ENCODE data around the gene ZNF214. TPM values are rescaled to one million over a fixed set of nuclear protein-coding genes. Genes with fewer than 3 reads are reported as not detected.
A peak's percentile ranks its signal among the peaks of the same experiment; 100 is the strongest.

Gene ZNF214
- total RNA-seq, 1 donor from 2014 or later, result 1.4 TPM

DNA sequence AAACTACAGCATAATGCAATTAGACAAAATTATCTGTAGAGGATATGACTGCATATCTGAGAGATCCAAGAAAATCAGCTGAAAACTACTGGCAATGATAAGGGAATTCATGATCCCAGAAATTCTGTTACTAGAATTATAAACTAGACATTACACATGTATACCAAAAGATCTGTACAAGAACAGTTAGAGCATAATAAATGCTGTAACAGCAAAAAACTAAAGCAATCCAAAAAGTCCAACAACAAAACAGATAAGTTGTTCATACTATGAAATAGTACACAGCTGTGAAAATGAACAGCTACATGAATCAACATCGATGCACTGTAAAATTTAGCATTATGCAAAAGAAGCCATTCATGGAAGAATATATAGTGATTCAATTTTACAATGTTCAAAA, 6.0 kb downstream of the ZNF214 start:
- TF ChIP-seq, protein P1, sequence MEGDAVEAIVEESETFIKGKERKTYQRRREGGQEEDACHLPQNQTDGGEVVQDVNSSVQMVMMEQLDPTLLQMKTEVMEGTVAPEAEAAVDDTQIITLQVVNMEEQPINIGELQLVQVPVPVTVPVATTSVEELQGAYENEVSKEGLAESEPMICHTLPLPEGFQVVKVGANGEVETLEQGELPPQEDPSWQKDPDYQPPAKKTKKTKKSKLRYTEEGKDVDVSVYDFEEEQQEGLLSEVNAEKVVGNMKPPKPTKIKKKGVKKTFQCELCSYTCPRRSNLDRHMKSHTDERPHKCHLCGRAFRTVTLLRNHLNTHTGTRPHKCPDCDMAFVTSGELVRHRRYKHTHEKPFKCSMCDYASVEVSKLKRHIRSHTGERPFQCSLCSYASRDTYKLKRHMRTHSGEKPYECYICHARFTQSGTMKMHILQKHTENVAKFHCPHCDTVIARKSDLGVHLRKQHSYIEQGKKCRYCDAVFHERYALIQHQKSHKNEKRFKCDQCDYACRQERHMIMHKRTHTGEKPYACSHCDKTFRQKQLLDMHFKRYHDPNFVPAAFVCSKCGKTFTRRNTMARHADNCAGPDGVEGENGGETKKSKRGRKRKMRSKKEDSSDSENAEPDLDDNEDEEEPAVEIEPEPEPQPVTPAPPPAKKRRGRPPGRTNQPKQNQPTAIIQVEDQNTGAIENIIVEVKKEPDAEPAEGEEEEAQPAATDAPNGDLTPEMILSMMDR (IDR thresholded peaks at IDR 0.05), result no peak
- no peak overlapping the region for H3K4me3 Mint-ChIP-seq (ENCODE audit: unreplicated experiment)
- DNase-seq (ENCODE audit: low spot score), result no peak
- H3K27ac Mint-ChIP-seq (ENCODE audit: unreplicated experiment), result no peak overlapping the region
- H3K36me3 Mint-ChIP-seq (ENCODE audit: low read depth), result no peaks in the 10 kb centered on the region
- no peaks in the 10 kb centered on the region for H3K27me3 Mint-ChIP-seq (ENCODE audit: low read depth)
- H3K9me3 Mint-ChIP-seq (ENCODE audit: low read depth), result no peaks in the 10 kb centered on the region
- H3K4me1 Mint-ChIP-seq (ENCODE audit: low read depth), result no peaks in the 10 kb centered on the region

DNA sequence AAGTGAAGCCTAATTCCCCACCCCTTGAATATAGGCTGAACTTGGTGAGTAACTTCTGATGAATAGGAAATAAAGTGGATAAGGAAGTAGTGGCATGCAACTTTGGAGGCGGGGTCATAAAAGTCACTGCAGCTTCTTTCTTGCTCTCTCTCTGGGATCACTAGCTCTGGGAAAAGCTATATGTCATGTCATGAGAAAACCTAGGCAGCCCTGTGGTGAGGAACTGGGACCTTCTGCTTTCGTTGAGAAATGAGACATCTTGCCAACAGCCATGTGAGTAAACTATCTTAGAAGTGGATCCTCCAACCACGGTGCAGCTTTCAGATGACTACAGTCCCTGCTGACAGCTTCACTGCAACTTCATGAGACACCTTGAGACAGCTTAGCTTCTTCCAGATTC, 15.7 kb downstream of the ZNF214 start:
- Mint-ChIP-seq H3K27ac (ENCODE audit: unreplicated experiment) (no peak overlapping the region), H3K4me1 (ENCODE audit: low read depth) (no peaks in the 10 kb centered on the region), H3K9me3 (ENCODE audit: low read depth) (no peaks in the 10 kb centered on the region), H3K36me3 (ENCODE audit: low read depth) (peaks cover 13% of the 10 kb centered on the region), H3K27me3 (ENCODE audit: low read depth) (no peaks in the 10 kb centered on the region), H3K4me3 (ENCODE audit: unreplicated experiment) (no peak overlapping the region)
- TF ChIP-seq, protein P1 (IDR thresholded peaks at IDR 0.05), result no peak
- no peak for DNase-seq (ENCODE audit: low spot score)

DNA sequence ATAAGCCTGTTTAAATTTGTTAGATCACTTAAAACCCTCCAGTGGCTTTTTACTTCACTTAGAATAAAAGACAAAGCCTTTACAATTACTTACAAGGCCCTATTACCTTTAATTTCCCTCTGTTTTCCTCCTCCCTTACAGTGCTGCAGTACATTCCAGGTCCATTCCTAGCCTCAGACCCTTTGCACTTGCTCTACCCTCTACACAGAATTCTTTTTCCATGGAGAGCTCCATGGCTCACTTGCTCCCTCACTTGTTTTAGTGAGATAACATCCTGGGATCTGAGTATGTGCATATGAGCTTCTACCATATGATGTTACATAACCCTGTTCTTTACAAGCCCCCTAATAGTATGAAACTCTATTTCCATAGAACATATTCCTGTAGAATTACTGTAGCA, 24.4 kb downstream of the ZNF214 start:
- H3K27me3 Mint-ChIP-seq (ENCODE audit: low read depth), result no peaks in the 10 kb centered on the region
- H3K4me3 Mint-ChIP-seq (ENCODE audit: unreplicated experiment), result no peak overlapping the region
- H3K36me3 Mint-ChIP-seq (ENCODE audit: low read depth), result peaks cover 9% of the 10 kb centered on the region
- H3K4me1 Mint-ChIP-seq (ENCODE audit: low read depth), result peaks cover 25% of the 10 kb centered on the region
- TF ChIP-seq, protein P1 (IDR thresholded peaks at IDR 0.05), result no peak
- H3K27ac Mint-ChIP-seq (ENCODE audit: unreplicated experiment), result no peak overlapping the region
- DNase-seq (ENCODE audit: low spot score), result no peak
- no peaks in the 10 kb centered on the region for H3K9me3 Mint-ChIP-seq (ENCODE audit: low read depth)

DNA sequence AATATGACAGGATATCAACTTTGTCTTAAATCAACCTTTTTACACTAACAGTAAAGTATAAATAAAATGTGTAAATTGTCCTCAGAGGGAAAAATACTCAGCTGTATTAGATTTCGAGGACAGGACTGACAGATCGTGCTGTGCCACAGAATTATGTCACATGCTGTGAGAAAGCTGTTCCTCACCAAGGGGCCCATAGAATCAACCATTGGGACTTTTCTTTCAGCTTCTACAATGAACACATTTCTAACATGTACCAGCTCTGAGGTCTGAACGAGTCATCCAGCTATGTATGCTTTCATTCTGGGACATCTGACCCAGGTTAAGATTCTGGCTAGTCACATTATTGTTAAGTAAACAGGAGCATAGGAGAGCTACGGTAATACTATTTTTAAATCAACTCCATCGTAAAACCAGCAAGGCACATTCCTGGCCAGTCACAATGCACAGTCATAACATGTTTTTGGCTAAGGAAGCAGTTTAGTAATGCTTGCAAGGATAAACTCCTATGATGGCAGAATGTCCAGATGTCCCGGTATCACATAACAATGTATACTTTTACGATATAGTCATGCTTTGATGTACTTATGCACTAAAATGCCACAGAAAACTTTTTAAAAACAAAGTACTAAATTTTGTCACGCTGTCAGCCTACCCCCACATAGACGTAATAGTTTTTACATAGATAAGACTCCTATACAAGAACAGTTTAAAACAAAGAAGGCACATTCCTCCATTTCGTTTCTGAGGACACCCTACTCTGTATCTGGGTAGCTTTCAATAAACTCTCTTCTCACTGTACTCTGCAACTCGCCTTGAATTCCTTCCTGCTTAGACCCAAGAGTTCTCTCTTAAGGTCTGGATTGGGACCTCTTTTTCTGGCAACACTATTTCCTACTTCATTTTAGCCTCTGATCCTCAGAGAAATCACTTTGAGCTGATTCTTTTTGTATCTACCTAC, 27.4 kb downstream of the ZNF214 start:
- Mint-ChIP-seq H3K27ac (ENCODE audit: unreplicated experiment) (peak overlapping the region; percentile 79), H3K4me1 (ENCODE audit: low read depth) (peaks cover 25% of the 10 kb centered on the region), H3K27me3 (ENCODE audit: low read depth) (no peaks in the 10 kb centered on the region), H3K9me3 (ENCODE audit: low read depth) (no peaks in the 10 kb centered on the region), H3K36me3 (ENCODE audit: low read depth) (no peaks in the 10 kb centered on the region), H3K4me3 (ENCODE audit: unreplicated experiment) (peak overlapping the region; percentile 20)
- TF ChIP-seq, protein P1 (IDR thresholded peaks at IDR 0.05), result no peak
- DNase-seq (ENCODE audit: low spot score), result no peak

DNA sequence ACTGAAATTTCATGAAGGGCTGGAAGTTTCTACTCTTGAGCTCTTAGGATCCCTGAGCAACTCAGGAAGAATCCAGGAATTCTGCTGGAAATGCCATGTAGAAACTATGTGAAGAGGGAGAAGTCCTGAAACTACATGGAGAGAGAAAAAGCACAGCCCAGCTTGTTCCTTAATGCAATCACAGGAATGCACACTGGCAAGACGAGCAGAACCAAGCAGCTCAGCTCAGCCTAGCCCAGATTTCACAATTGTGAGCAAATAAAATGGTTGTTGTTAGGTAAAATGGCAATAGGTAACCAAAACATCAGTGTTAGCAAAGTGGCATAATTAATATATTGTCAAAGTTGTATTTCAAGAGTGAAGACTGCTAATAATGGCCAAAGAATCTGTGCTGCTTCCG, 28.1 kb downstream of the ZNF214 start:
- Mint-ChIP-seq H3K4me1 (ENCODE audit: low read depth) (peaks cover 25% of the 10 kb centered on the region), H3K27me3 (ENCODE audit: low read depth) (no peaks in the 10 kb centered on the region), H3K36me3 (ENCODE audit: low read depth) (no peaks in the 10 kb centered on the region), H3K4me3 (ENCODE audit: unreplicated experiment) (no peak overlapping the region), H3K27ac (ENCODE audit: unreplicated experiment) (peak overlapping the region; percentile 79), H3K9me3 (ENCODE audit: low read depth) (no peaks in the 10 kb centered on the region)
- TF ChIP-seq, protein P1 (IDR thresholded peaks at IDR 0.05), result no peak
- no peak for DNase-seq (ENCODE audit: low spot score)
